Fibroblast of lung (primary cell): ENCODE data around the gene GNAZ. TPM values are rescaled to one million over a fixed set of nuclear protein-coding genes. Genes with fewer than 3 reads are reported as not detected.

ENCODE experiments used
- DNase-seq, 2 donors: peaks; one replicate each; pipeline versions ENCODE4 v3.0.0 to v3.0.0-alpha.2; 2010; ENCODE audit warnings: low read depth in 2 of 2
- H2AFZ ChIP-seq: 2 replicates; pipeline ENCODE4 v1.5.1; 2012; ENCODE audit warnings: low read length, control low read depth, inconsistent platforms
- H3K27ac ChIP-seq: 2 replicates; pipeline ENCODE4 v1.5.1; 2011; ENCODE audit warnings: low read length, control low read depth; ENCODE audit not compliant: insufficient read depth
- H3K27me3 ChIP-seq: 2 replicates; pipeline ENCODE4 v1.5.1; 2011; ENCODE audit warnings: mild to moderate bottlenecking, low read length; ENCODE audit not compliant: control insufficient read depth, insufficient read depth
- H3K36me3 ChIP-seq: 2 replicates; pipeline ENCODE4 v1.5.1; 2011; ENCODE audit warnings: low read length; ENCODE audit not compliant: control insufficient read depth, insufficient read depth
- H3K4me1 ChIP-seq: 2 replicates; pipeline ENCODE4 v1.5.1; 2011; ENCODE audit warnings: low read length; ENCODE audit not compliant: control insufficient read depth, insufficient read depth; ENCODE audit errors: extremely low read depth
- H3K4me2 ChIP-seq: 2 replicates; pipeline ENCODE4 v1.5.1; 2011; ENCODE audit warnings: low read length, control low read depth; ENCODE audit not compliant: insufficient read depth; ENCODE audit errors: extremely low read depth
- H3K4me3 ChIP-seq, 4 experiments: fragments of 200-600 bp in 1 of 4; sonication (generic) in 1 of 4; replicated peaks in 1 of 4; 2 replicates each; pipeline ENCODE4 v1.5.1; 2011 to 2016; ENCODE audit warnings: low read length in 4 of 4, low read depth in 3 of 4, mild to moderate bottlenecking in 3 of 4, control low read depth in 2 of 4, inconsistent platforms in 1 of 4, mixed read lengths in 1 of 4; ENCODE audit not compliant: insufficient read depth in 1 of 4; ENCODE audit errors: control extremely low read depth in 1 of 4
- H3K79me2 ChIP-seq: 2 replicates; pipeline ENCODE4 v1.5.1; 2012; ENCODE audit warnings: mild to moderate bottlenecking, low read length, inconsistent platforms; ENCODE audit not compliant: control insufficient read depth, insufficient read depth
- H3K9ac ChIP-seq: 2 replicates; pipeline ENCODE4 v1.5.1; 2011; ENCODE audit warnings: mild to moderate bottlenecking, low read length, control low read depth; ENCODE audit not compliant: insufficient read depth
- H3K9me3 ChIP-seq: 2 replicates; pipeline ENCODE4 v1.5.1; 2012; ENCODE audit warnings: low read depth, low read length; ENCODE audit not compliant: control insufficient read depth, insufficient read depth
- H4K20me1 ChIP-seq: 2 replicates; pipeline ENCODE4 v1.5.1; 2011; ENCODE audit warnings: low read length; ENCODE audit not compliant: control insufficient read depth, insufficient read depth; ENCODE audit errors: extremely low read depth
- EZH2 ChIP-seq: IDR thresholded peaks from 2 replicates; pipeline ENCODE4 v1.5.1; 2012; ENCODE audit warnings: low read length, control low read depth, mild to moderate bottlenecking; ENCODE audit errors: missing control alignments
- polyA plus RNA-seq, 2 donors: library from polyadenylated mRNA; depleted of rRNA in 1 of 2; stranded (reverse) in 1 of 2; unstranded in 1 of 2; fragments of >200 nt; gene quantifications; 2 replicates each; pipeline ENCODE4 v1.2.1, GENCODE V29; 2011 to 2012; ENCODE audit warnings: missing spikeins in 1 of 2
- total RNA-seq: library from RNA; depleted of rRNA; stranded (reverse); fragments of >200 nt; gene quantifications from 2 replicates; pipeline ENCODE4 v1.2.1, GENCODE V29; 2014
- TF ChIP-seq, protein P1 (sequence below), 2 donors: IDR thresholded peaks in 1 of 2; conservative IDR thresholded peaks in 1 of 2; 1 replicate in 1 of 2; 2 replicates in 1 of 2; pipeline ENCODE4 v1.5.1; 2011 to 2012; ENCODE audit warnings: low read length in 2 of 2, control low read depth in 1 of 2, inconsistent platforms in 1 of 2, low read depth in 1 of 2, mild to moderate bottlenecking in 1 of 2

The GNAZ gene
- total and polyA plus RNA-seq, 2 donors (not counting 1 experiment from before 2014, with no cell fraction given) = 0.22 to 1.7 TPM

- Histone ChIP-seq H2AFZ (no peak overlapping the region), H3K79me2 (no peaks in the 10 kb centered on the region), H3K9me3 (no peaks in the 10 kb centered on the region), H4K20me1 (no peaks in the 10 kb centered on the region), H3K4me2 (no peak overlapping the region), H3K4me1 (no peaks in the 10 kb centered on the region), H3K9ac (no peak overlapping the region), H3K36me3 (no peaks in the 10 kb centered on the region), H3K27me3 (no peaks in the 10 kb centered on the region), H3K27ac (no peak overlapping the region), H3K4me3 (no peak overlapping the region)
- TF ChIP-seq EZH2 = no peak
- TF ChIP-seq, protein P1, sequence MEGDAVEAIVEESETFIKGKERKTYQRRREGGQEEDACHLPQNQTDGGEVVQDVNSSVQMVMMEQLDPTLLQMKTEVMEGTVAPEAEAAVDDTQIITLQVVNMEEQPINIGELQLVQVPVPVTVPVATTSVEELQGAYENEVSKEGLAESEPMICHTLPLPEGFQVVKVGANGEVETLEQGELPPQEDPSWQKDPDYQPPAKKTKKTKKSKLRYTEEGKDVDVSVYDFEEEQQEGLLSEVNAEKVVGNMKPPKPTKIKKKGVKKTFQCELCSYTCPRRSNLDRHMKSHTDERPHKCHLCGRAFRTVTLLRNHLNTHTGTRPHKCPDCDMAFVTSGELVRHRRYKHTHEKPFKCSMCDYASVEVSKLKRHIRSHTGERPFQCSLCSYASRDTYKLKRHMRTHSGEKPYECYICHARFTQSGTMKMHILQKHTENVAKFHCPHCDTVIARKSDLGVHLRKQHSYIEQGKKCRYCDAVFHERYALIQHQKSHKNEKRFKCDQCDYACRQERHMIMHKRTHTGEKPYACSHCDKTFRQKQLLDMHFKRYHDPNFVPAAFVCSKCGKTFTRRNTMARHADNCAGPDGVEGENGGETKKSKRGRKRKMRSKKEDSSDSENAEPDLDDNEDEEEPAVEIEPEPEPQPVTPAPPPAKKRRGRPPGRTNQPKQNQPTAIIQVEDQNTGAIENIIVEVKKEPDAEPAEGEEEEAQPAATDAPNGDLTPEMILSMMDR (conservative IDR thresholded peaks at IDR 0.05 in 1 of 2, IDR thresholded peaks at IDR 0.05 in 1 of 2; ENCODE audit: low read depth in 1 of 2, low read length in 2 of 2) = no peak
- DNase-seq = no peak
These were observed 24.7 kb downstream of the GNAZ start for GRCh38 chr22:23094695-23095681.

- no peaks in the 10 kb centered on the region for H3K4me1 ChIP-seq
- H3K79me2 ChIP-seq = no peaks in the 10 kb centered on the region
- no peaks in the 10 kb centered on the region for H3K9me3 ChIP-seq
- H4K20me1 ChIP-seq = no peaks in the 10 kb centered on the region
- H2AFZ ChIP-seq = no peak overlapping the region
- no peak overlapping the region for H3K4me2 ChIP-seq
- H3K9ac ChIP-seq = no peak overlapping the region
- no peak for DNase-seq
- no peak overlapping the region for H3K27ac ChIP-seq
- TF ChIP-seq EZH2 = no peak
- TF ChIP-seq, protein P1 (conservative IDR thresholded peaks at IDR 0.05 in 1 of 2, IDR thresholded peaks at IDR 0.05 in 1 of 2; ENCODE audit: low read depth in 1 of 2, low read length in 2 of 2) = no peak
- no peak overlapping the region for H3K4me3 ChIP-seq
- no peaks in the 10 kb centered on the region for H3K27me3 ChIP-seq
- no peaks in the 10 kb centered on the region for H3K36me3 ChIP-seq
These were observed 25.5 kb downstream of the GNAZ start for GRCh38 chr22:23095733-23096342.
